HepG2 (cell line): Measurements from ENCODE around the gene OPN3.

Experiments
- CREM ChIP-seq, 2 experiments: sonication (generic) in 1 of 2; formaldehyde crosslinking in 1 of 2; IDR thresholded peaks; 2 replicates each; pipeline versions ENCODE4 v1.4.0 to v1.6.1; 2016 to 2020; ENCODE audit warnings: antibody characterized with exemption in 1 of 2, mild to moderate bottlenecking in 1 of 2, missing genetic modification reagents in 1 of 2
- KLF9 ChIP-seq: IDR thresholded peaks from 2 replicates; pipeline ENCODE4 v1.6.1; 2016; ENCODE audit warnings: low read depth
- RXRA ChIP-seq: sonication (generic); formaldehyde crosslinking; IDR thresholded peaks from 2 replicates; pipeline ENCODE4 v1.5.1; 2020; ENCODE audit warnings: missing genetic modification reagents
- TF ChIP-seq, protein P1 (sequence below): sonication (generic); formaldehyde crosslinking; IDR thresholded peaks from 2 replicates; pipeline ENCODE4 v1.4.0; 2020; ENCODE audit warnings: missing genetic modification reagents
- TF ChIP-seq, protein P2 (sequence below), 2 experiments: sonication (generic) in 1 of 2; formaldehyde crosslinking in 1 of 2; IDR thresholded peaks; 2 replicates each; pipeline versions ENCODE4 v1.5.1 to v1.6.1; 2011 to 2020; ENCODE audit warnings: borderline replicate concordance in 1 of 2, low read depth in 1 of 2, low read length in 1 of 2, mild to moderate bottlenecking in 1 of 2, missing genetic modification reagents in 1 of 2, moderate library complexity in 1 of 2

DNA sequence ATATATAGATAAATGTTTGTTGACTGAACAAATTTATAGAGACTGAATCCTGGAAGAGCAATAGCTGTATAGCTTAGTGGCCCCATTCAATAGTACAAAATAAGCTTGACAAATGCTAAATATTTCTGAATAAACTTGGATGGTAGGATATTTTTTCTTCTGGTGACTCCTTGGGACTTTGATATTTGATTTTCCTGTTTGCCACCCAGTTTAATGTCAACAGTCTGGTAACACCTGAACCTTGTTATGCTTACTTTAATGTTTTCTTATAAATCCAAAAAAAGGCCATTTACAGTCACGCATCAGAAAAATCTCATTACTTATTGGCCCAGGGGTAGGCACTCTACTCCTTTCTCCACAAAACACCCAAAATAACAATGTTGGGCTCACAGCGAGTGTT, 42.8 kb upstream of the OPN3 start:
- no peak for TF ChIP-seq RXRA (CRISPR knock-in tag)
- TF ChIP-seq, protein P1, sequence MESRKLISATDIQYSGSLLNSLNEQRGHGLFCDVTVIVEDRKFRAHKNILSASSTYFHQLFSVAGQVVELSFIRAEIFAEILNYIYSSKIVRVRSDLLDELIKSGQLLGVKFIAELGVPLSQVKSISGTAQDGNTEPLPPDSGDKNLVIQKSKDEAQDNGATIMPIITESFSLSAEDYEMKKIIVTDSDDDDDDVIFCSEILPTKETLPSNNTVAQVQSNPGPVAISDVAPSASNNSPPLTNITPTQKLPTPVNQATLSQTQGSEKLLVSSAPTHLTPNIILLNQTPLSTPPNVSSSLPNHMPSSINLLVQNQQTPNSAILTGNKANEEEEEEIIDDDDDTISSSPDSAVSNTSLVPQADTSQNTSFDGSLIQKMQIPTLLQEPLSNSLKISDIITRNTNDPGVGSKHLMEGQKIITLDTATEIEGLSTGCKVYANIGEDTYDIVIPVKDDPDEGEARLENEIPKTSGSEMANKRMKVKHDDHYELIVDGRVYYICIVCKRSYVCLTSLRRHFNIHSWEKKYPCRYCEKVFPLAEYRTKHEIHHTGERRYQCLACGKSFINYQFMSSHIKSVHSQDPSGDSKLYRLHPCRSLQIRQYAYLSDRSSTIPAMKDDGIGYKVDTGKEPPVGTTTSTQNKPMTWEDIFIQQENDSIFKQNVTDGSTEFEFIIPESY (CRISPR knock-in tag) = no peak
- TF ChIP-seq KLF9 = no peak
- TF ChIP-seq CREM (IDR thresholded peaks at IDR 0.05) = no peak
- TF ChIP-seq CREM (CRISPR knock-in tag; IDR thresholded peaks at IDR 0.05) = no peak
- TF ChIP-seq, protein P2, sequence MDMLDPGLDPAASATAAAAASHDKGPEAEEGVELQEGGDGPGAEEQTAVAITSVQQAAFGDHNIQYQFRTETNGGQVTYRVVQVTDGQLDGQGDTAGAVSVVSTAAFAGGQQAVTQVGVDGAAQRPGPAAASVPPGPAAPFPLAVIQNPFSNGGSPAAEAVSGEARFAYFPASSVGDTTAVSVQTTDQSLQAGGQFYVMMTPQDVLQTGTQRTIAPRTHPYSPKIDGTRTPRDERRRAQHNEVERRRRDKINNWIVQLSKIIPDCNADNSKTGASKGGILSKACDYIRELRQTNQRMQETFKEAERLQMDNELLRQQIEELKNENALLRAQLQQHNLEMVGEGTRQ (IDR thresholded peaks at IDR 0.05; ENCODE audit: low read depth, low read length) = no peak
- TF ChIP-seq, protein P2 (CRISPR knock-in tag; IDR thresholded peaks at IDR 0.05; ENCODE audit: borderline replicate concordance) = no peak
